GM19395 (cell line): ENCODE results near the gene ADORA3.
"Not testable (repeated sequence)": the region's sequence is repeated elsewhere in the genome, so short reads cannot be mapped to it uniquely, and the experiment has no call there.

ENCODE experiments used
- ATAC-seq: cut with Tn5 transposase; IDR thresholded peaks from one replicate; pipeline ENCODE4 v1.9.1; 2021; ENCODE audit warnings: mild to moderate bottlenecking, moderate library complexity; ENCODE audit not compliant: unreplicated experiment

ADORA3 gene

DNA sequence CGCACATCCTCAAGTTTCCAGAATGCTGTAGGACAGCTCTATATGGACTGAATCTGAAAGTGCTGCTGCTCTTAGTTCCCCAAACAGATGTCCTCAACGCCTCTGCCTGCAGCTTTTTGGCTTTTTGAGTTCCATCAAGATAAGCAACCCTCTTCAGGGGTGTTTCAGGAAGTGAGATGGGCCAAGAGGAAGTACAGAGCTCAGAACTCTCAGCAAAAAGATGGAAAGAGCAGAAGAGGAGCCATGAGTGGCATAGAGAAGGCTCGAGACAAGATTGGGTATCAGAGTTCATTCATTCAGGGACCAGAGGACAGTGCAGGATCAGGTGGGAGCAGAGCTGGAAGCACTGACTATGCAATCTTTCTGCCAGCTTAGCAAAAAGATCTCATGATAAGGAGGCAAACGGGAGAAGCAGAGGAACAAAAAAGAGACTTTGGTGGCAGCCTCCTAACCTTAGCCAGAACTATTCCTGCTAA is at the start of gene ADORA3, which contains the start of gene TMIGD3:
Gene ADORA3 (minus strand): TSS at position 49 of the 476 bp plus-strand sequence. CDS start 279 bp downstream, outside the sequence.
Gene TMIGD3 (minus strand): TSS at position 49 of the 476 bp plus-strand sequence. CDS start 279 bp downstream, outside the sequence.
- peak; percentile 29 for ATAC-seq

DNA sequence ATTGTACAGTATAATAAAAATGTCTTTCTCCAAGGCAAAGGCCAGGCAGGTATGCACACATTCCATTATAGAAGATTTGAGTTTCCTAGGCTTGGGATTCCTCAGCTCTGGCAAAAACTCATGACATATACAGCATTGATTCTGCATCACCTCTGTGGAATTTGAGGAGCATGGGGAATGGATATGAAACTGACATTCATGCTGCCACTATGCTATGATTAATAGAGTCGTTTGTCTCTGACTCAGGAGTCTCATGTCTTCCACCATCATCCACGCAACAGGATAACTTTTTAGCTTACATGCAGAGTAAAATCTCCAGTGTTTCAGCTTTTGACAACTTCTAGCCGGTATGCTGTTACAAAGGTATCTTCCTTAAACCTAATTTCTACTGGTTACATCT is 49.8 kb upstream of the ADORA3 start:
- no peak for ATAC-seq

DNA sequence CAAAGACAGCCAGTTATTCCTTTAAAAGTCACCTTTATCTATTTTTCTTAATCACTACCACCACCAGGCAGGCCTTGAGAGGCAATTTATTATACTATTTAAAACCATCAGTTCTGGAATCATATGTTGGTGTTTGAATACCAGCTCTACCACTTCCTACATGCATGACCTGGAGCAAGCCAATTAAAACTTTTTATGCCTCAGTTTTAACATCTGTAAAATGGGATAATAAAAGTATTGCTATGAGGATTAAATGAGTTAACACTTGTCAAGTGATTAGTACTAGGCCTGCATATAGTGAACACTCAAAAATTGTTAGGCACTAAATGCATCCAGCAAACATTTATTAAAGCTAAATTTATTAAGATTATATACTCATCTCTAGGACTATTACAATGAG is 49.2 kb upstream of the ADORA3 start:
- ATAC-seq = no peak

DNA sequence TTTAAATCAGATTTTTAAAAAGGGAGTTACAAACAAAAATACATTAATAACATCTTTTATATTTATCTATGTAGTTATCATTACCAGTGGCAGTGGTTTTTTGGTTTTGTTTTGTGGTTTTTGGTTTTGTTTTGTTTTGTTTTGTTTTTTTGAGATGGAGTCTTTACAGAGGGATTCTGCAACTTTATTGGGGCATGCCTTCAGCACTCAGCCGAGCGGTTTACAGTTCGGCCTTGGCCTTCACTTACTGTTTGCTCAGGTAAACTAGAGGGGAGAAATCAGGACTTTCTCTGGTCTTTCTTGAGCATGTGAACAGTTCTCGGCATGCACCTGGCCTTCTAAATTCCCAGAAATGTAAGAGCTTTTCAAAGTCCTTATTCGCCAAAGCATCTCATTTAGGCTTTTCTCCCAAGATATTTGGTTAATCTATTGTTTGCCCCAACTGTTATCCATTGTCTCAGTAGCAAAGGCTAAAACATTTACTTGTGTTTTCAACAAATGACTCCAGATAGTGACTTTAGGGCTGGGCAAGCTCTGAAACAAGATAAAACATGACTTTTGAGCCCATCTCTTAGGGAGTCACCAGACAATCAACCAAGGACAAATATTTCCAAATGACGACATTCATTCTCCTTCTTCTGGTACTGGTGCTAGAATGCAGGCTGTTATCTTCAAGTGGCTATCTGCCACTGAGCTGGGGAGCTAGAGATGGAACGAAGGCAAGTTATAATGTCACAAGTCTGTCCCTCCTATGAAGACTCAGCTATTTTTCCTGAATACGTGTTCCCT is 48.4 kb upstream of the ADORA3 start:
- ATAC-seq = no peak

DNA sequence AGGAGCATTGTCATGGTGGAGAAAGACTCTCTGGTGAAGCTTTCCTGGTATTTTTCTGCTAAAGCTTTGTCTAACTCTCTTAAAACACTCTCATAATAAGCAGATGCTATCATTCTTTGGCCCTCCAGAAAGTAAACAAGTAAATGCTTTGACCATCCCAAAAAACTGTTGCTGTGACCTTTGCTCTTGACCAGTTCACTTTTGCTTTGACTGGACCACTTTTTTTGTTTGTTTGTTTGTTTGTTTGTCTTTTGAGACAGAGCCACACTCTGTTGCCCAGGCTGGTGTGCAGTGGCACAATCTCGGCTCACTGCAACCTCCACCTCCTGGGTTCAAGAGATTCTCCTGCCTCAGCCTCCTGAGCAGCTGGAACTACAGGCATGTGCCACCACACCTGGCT is 44.4 kb upstream of the ADORA3 start:
- not testable (repeated sequence) for ATAC-seq

DNA sequence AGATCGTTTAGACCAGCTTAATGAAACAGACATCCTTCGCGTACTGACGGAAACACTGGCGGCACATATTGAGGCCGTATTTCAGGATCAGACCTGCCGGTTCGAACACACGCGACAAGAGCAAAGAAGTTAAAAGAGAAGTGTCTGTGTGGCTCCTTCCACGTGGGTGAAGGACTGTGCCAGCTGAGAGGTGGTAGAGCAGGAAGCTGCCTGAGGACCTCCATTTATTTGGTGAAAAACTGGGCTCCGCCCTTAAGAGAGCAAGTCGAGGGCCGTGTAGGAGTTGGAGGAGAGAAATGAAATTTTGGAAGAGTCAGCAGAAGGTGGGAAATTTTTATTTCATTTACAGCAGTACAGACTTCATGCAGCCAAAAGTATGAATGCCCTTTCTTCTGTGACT is 38.8 kb upstream of the ADORA3 start:
- ATAC-seq = no peak

DNA sequence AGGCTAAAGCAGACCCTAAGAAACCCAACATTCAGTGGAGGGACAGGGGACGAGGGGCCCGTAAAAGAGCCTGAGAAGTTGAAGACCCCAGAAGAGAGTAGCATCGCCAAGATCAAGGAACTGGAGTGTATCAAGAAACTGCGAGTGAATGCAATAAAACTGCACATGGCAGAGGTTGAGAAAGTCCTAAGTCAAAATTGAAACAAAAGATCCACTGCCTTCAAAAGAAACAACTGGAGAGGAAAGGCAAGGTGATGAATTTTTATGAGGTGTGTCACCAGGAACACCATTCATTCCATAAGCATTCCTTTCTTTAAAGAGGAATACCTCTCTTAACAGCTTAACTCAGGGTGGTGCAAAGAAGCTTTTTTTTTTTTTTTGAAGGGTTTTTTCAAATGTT is 38.3 kb upstream of the ADORA3 start:
- no peak for ATAC-seq

DNA sequence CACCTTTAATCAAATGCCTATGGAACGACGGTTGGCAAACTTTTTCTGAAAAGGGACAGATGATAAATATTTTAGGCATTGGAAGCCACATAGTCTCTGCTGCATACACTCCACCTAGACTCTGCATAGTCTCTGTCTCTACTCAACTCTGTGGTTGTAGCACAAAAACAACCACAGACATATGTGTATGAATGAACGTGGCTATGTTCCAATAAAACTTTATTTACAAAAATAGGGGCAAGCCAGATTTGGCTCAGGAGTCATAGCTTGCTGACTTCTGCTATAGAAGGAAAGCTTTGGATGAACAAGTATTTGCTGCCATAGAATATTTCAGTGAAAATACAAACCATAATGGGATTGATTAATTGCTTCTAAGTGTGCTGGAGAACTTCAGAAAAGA is 37.5 kb upstream of the ADORA3 start:
- no peak for ATAC-seq

DNA sequence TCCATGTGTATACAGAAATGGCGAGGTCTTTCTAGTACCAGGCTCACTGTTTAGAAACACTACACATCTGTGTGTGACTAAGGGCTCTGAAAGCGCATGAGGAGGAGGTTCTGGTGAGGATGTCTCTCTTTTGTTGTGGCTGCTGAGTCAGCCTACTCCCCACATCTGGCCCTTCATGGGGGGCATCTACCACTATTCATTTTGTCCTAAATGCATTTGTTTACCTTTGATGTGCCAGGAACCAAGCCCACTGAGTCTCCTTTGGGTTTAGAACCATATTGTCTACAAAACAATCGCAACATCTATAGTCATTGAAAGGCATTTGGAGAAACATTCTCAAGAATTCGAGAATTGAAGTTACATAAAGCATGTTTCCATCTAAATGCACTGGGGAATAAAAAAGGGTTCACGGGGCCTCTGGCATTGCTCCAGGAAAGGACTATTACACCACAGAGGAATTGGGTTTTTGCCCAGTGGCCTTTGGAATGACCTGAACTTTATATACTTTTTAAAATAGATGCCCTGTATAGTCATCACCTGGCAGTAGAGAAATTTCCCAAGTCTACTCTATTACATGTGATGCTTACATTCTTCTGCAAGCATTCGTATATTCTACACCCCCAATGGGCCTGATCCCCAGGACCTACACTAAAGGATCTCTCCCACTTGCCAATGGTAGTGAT is 35.1 kb upstream of the ADORA3 start:
- no peak for ATAC-seq

DNA sequence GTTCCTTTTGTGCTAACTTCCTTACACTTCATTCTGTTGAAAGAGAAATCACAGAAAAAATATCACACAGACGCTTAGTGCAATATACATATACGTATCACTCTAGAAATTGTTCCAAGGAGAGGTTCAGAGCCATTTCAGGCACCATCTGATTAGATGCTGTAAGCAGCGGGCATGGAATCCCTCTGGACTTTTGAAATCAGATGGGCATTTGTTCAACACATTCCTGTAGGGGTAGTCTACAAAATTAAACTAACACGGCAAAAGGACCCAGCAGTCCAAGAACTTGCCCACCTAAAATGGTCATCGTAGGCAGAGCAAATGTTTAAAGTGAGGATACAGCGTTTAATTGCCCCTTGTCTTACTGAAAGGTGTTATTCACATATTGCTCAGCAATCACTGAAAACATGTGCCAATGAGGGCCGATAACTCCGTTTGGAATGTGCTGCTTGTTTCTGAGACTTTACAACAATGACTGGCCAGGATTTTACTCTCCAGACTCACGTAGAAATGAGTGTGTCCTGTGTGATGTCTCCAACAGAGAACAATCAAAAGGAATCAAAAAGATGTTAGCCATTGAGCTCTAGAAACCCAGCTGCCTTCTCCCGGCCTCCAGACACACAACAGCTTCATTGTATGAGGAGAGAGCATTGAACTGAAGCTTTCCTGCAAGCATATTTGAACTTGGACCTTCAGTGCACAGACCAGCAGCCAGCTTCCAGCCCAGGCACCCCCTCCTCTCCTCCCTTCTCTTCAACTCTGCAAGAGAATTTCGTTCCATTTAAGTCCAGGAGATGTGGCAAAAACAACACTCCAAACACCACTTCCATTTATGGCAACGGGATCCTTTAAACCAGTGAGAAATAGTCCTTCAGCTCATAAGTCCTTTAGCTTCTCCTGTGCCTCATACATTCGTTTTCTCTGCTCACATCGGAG is 32.1 kb upstream of the ADORA3 start:
- ATAC-seq = no peak

DNA sequence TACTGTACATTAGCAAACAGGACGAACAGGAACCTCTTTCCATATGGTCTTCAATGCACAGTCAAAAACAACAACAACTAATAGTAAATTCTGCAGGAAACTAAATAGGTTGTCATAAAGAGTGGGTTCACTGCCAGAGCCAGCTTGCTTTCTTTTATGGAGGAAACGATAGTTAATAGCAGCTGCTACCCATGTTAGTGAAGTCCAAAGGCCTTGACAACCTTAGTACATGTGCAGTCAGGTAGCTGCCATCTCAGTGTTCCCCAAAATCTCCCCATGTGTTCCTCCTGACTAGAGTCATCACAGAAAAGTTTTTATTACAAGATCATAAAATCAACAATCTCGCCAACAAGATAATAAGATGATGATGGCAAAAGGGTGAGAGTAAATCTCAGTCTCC is 16.6 kb upstream of the ADORA3 start:
- ATAC-seq = no peak

DNA sequence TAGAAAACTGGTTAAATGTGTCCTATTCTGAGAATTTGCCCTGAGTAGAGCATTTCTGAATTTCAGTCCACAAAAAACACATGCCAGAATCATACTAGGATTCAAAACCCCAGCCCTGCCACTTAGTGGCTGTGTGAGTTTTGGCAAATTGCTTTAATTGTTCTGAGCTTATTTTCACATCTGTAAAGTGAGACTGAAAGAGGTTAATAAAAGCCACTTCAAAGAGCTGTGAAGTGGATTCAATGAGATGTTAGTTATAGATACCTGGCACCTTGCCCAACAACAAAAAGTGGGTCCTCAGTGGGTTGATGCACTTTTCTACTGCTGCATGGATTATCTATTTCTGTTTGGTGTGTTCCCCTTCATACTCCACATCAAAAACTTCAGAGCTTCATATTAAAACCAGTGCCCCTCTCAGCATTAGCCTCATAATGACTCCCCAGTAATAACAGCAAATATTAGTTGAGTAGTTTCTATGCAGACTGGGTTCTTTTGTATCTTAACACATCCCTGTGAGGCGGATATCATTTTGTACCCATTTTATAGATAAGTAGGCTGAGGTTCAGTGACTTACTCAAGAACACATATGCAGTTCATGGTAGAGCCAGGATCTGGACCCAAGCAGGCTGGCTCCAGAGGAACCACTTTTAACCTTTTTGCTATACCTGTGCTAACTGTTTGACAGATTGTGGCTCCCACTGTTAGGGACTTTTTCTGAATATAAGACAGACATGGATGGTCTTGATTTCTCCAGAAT is 14.2 kb upstream of the ADORA3 start:
- no peak for ATAC-seq

DNA sequence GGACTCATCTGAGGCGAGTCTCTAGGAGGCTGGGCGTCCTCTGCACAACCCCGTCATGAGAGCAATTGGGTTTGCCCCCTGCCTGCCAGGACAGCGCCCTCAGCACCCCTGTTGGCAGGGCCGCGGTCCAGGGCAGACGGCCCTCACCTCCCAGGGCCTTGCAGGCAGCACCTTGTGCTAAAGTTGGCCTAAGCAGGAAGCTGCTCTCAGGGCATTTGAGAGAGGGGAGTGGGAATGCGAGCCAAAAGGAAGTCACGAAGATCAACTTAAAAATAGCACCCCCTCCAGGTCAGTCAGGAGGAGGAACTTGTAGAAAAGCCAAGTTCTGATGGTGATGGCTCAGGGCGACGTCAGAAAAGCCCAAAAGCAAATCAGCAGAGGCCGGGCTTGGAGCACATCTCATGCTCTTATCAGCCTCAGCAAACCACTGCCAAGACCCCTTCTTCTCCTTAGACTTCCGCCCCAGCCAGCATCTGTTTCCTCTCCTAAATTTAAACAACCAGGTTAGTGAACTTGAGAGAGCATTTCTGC is 12.6 kb upstream of the ADORA3 start:
- ATAC-seq = peak; percentile 50

DNA sequence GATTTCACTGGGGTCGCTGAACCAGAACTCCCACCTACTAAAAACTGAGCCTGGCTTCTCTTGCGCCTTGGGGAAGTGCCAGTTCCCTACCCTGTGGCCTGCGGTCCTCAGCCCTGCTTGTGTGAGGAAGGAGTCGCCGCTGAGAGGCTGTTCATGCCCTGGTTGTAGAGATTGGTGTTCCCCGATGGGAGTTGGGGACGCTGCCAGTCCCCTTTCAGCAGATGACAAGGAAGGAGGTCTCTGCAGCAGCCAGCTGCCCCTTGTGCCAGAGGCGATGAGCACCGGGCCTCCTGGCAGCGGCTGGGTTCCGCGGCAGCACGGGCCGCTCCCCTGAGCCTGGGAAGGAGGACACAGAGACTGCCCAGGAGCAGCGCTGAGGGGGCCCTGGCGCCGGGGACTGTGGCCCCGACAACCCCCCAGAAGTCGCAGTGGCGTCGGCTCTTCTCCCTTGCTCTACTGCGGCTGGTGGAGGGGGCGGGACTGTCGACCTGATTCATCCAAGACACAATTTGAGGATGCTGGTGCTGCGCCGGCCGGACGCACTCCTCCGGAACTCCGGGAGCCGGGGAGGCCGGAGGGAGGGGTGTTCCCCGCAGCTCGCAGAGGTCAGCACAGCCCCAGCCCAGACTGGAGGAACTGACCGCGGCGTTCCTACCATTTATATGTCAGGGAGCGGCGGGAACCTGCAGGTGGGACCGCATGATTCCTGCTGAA is 12.0 kb upstream of the ADORA3 start:
- ATAC-seq = peak; percentile 20

DNA sequence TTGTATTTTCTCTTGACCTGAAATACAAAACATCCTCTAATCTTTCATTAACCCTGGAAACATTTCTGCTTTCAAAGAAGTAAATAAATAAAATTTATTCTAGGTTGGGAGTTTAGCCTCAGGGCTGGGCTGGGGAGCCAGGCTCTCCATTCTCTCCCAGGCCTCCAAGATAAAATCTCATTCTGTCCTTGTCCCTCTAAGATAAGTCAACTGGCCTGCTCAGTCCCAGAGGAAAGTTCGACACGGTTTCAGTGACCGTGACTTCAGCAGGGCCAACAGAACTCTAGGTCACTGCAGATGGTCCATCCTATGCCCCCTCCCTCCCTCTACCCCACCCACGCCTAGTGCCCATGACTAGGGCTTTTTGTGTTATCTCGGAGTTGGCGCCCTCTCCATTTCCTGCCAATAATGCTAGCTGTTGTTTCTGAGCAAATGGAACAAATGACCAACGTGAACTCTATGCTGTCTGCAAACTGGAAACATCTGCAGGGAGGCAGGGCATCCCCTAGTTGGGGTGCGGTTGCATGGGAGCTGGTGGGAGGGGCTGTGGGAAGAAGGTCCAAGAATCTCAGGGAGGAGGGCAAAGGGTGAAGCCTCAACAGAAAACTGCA is 10.1 kb upstream of the ADORA3 start:
- ATAC-seq = no peak

DNA sequence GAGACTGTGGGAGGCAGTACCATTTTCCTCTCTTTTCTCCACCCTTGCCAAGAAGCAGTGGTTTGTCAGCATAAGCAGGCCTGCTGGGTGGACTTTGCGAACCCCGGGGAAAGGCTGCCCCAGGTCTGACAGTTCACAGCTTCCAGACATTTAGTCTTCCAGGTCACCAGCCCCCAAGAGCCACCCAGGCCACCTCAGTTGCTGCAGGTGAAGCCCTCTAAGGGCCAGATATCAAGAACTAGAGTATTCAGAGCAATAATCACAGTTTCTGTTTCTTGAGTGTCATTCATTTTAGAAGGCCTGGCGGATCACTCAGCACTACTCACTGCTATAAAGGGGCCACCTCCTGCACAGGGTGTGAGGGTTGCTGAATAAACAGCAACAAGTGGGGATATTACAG is 9.5 kb upstream of the ADORA3 start:
- ATAC-seq = no peak

DNA sequence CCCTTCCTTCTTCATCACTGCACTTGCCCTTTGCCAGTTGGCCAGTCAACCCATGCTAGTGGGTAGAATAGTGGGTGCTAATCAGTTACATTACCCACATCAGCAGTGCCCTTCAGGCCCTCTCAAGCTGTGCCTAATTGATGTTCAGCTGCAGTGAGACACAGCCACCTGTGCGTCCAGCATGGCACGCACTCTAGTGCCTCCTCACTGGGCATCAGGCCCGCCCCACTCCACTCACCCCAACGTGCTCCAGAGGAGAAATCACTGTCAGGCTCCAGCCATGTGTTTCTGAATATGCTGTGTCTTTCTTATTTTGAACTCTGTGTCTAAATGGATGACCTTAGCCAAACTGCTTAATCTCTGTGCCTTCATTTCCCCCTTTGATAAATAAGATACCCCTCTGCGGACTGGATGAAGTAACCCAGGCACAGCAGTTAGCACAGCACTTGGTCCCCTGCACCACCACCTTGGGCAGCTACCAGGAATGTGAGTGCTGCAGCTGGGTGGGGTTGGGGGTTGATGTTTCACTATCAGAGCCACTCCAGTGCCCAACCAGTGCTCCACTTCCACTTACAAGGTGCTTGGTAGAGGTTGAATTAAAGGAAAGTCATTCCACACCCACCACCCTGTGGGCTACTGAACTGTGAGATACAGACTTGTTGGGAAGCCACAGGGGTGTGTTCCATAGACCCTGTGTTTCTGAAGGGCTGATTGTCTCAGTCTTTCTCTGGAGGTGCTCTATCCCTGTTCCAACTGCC is 8.9 kb upstream of the ADORA3 start:
- no peak for ATAC-seq

DNA sequence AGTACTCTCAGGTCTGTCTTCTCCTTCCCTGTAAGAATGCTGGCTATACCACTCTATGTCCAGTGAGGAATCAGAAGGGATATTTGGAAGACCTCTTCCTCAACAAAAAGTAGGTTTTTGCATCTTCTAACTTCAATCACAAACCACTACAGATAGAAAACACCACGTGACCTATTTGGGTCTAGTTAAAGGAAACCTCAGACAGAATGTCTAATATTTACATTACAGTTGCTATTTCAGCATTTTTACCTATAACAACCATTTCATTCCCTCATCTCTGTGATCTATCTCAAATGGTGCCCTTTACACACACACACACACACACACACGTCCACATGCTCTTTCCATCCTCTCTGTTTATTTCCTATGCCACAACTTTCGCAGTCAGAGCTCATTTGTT is 7.9 kb upstream of the ADORA3 start:
- ATAC-seq = no peak
